Hepatocyte (in vitro differentiated cells): Measurements from ENCODE around the gene BCOR.

Source experiments
- EZH2 ChIP-seq: fragments of 200-600 bp; sonication (generic); IDR thresholded peaks from 2 replicates; pipeline ENCODE4 v1.6.1; 2016; ENCODE audit warnings: antibody characterized with exemption, mild to moderate bottlenecking, borderline replicate concordance
- TF ChIP-seq, protein P1 (sequence below): fragments of 200-600 bp; sonication (generic); IDR thresholded peaks from 2 replicates; pipeline ENCODE4 v1.5.1; 2016; ENCODE audit warnings: antibody characterized with exemption, mild to moderate bottlenecking; ENCODE audit not compliant: poor library complexity

DNA sequence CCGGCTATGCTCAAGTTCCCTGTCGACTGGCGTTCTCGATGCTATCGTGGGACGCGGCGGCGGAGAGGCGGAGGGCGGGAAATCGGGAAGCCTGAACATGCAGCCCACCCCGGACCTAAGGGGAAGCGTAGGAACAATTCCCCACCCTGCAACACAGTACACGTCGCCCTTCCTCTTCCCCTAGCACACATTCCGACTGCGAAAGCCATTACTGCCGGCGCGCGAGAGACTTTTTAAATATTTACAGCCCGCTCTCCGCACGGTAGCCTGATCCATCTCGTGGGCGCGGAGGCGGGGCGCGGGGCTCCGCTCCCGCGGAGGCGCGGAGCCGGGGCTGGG, 48.1 kb upstream of the BCOR start:
- TF ChIP-seq, protein P1, sequence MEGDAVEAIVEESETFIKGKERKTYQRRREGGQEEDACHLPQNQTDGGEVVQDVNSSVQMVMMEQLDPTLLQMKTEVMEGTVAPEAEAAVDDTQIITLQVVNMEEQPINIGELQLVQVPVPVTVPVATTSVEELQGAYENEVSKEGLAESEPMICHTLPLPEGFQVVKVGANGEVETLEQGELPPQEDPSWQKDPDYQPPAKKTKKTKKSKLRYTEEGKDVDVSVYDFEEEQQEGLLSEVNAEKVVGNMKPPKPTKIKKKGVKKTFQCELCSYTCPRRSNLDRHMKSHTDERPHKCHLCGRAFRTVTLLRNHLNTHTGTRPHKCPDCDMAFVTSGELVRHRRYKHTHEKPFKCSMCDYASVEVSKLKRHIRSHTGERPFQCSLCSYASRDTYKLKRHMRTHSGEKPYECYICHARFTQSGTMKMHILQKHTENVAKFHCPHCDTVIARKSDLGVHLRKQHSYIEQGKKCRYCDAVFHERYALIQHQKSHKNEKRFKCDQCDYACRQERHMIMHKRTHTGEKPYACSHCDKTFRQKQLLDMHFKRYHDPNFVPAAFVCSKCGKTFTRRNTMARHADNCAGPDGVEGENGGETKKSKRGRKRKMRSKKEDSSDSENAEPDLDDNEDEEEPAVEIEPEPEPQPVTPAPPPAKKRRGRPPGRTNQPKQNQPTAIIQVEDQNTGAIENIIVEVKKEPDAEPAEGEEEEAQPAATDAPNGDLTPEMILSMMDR: no peak
- TF ChIP-seq EZH2: peak; percentile 48
